ENCODE data around the gene LINC00632. TPM values are rescaled to one million over a fixed set of nuclear protein-coding genes. Genes with fewer than 3 reads are reported as not detected.

The LINC00632 gene
- total and polyA plus RNA-seq, 12 donors, result 1.4 to 189 (median 107) TPM

- H3K9me3 ChIP-seq, result no peaks in the 10 kb centered on the region
- intact Hi-C loops (cut with DNase I), result no loop called here
- peak in 1 of 2 donors; percentile 29 for DNase-seq
- peak overlapping the region in 2 of 10 donors; percentile 10 to 12 for H3K27ac ChIP-seq
- TF ChIP-seq CTCF (IDR thresholded peaks at IDR 0.05), result no peak
- H3K27me3 ChIP-seq, result peaks cover 0 to 55% (median 2%) of the 10 kb centered on the region in 7 donors
- ATAC-seq, result peak; percentile 26 to 85 (median 52)
- H3K4me3 ChIP-seq, result peak overlapping the region; percentile 10 to 54 (median 42)
- no peaks in the 10 kb centered on the region for H3K4me1 ChIP-seq
- WGBS, 2 donors, result 1% methylated on average over 18 to 31 of the region's 31 CpGs
- H3K36me3 ChIP-seq, result no peaks in the 10 kb centered on the region
Measured at GRCh38 chrX:140764401-140764919, 54.9 kb downstream of the LINC00632 start.

- Histone ChIP-seq H3K36me3 (no peaks in the 10 kb centered on the region), H3K27ac (peak overlapping the region in 1 of 10 donors; percentile 12), H3K27me3 (peaks cover 0 to 51% (median 2%) of the 10 kb centered on the region in 7 donors), H3K4me1 (no peaks in the 10 kb centered on the region), H3K4me3 (peak overlapping the region in 9 of 10 donors; percentile 21 to 54 (median 45)), H3K9me3 (no peaks in the 10 kb centered on the region)
- 7% methylated on average over 19 of the region's 19 CpGs for WGBS, 2 donors
- no peak for TF ChIP-seq CTCF (IDR thresholded peaks at IDR 0.05)
- intact Hi-C loops (cut with DNase I), result no loop called here
- ATAC-seq (peak in 5 of 8 donors; percentile 20 to 54 (median 32)), DNase-seq (no peak)
Measured at GRCh38 chrX:140765043-140765784, 55.7 kb downstream of the LINC00632 start.

- H3K4me3 ChIP-seq, result peak overlapping the region in 6 of 10 donors; percentile 39 to 54 (median 47)
- H3K4me1 ChIP-seq, result no peaks in the 10 kb centered on the region
- DNase-seq (peak; percentile 6 to 15), ATAC-seq (no peak)
- no peaks in the 10 kb centered on the region for H3K9me3 ChIP-seq
- WGBS, 2 donors, result 13 to 16% methylated on average over 8 of the region's 8 CpGs
- no peaks in the 10 kb centered on the region for H3K36me3 ChIP-seq
- H3K27me3 ChIP-seq, result peaks cover 0 to 49% (median 2%) of the 10 kb centered on the region in 7 donors
- H3K27ac ChIP-seq, result no peak overlapping the region
- intact Hi-C loops (cut with DNase I), result no loop called here
- TF ChIP-seq CTCF (IDR thresholded peaks at IDR 0.05), result peak; percentile 35 to 86 (median 69)
Measured at GRCh38 chrX:140766024-140766611, 56.6 kb downstream of the LINC00632 start.

GRCh38 chrX:140767646-140768045 is 58.1 kb downstream of the LINC00632 start:
- intact Hi-C loops (cut with DNase I), result no loop called here
- 70 to 84% methylated on average over 3 of the region's 3 CpGs for WGBS, 2 donors
- H3K27me3 ChIP-seq, result peaks cover 0 to 45% (median 2%) of the 10 kb centered on the region in 7 donors
- H3K4me3 ChIP-seq, result no peak overlapping the region
- no peaks in the 10 kb centered on the region for H3K9me3 ChIP-seq
- ATAC-seq, result no peak
- TF ChIP-seq CTCF (IDR thresholded peaks at IDR 0.05), result no peak
- no peaks in the 10 kb centered on the region for H3K4me1 ChIP-seq
- no peak overlapping the region for H3K27ac ChIP-seq
- no peak for DNase-seq
- no peaks in the 10 kb centered on the region for H3K36me3 ChIP-seq

Data from heart right ventricle (tissue), 16 donors.